HG03045 (cell line): ENCODE results near the gene CWF19L1.

ENCODE experiments used
- ATAC-seq: cut with Tn5 transposase; IDR thresholded peaks from one replicate; pipeline ENCODE4 v1.9.1; 2021; ENCODE audit warnings: mild to moderate bottlenecking, moderate library complexity; ENCODE audit not compliant: unreplicated experiment

CWF19L1 gene

DNA sequence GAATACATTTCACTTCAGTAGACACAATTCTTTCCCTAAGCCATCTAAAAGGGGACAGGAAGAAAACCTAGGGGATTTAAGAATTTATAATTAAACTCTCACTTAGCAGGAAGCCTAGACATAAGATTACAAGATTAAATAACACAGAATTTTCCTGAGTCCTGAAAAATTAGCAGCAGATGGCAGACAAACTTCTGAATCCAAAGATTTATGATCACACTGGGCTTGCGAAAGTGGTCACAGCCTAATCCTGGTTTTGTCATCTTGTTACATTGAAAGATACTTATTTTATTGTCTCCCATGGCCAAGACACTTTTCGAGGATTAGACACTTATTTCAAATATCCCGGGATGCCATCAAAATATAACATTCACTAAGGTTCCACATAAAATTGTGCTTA is 84.5 kb downstream of the CWF19L1 start:
- ATAC-seq: no peak
